ENCODE data around the gene ZDHHC18.
"Not testable (repeated sequence)": the region's sequence is repeated elsewhere in the genome, so short reads cannot be mapped to it uniquely, and the experiment has no call there.

The ZDHHC18 gene

GRCh38 chr1:26832249-26832960 lies 5.9 kb downstream of the ZDHHC18 start:
- no peak for DNase-seq (ENCODE audit: low spot score)

- no peak for DNase-seq (ENCODE audit: low spot score)
These were observed 7.2 kb downstream of the ZDHHC18 start for GRCh38 chr1:26833432-26834405.

GRCh38 chr1:26837665-26838064 lies 11.2 kb downstream of the ZDHHC18 start:
- not testable (repeated sequence) for DNase-seq (ENCODE audit: low spot score)

GRCh38 chr1:26838474-26839338 lies 12.2 kb downstream of the ZDHHC18 start:
- DNase-seq (ENCODE audit: low spot score), result no peak

GRCh38 chr1:26839339-26839722 lies 12.8 kb downstream of the ZDHHC18 start:
- no peak for DNase-seq (ENCODE audit: low spot score)

GRCh38 chr1:26839779-26840178 lies 13.3 kb downstream of the ZDHHC18 start:
- no peak for DNase-seq (ENCODE audit: low spot score)

- DNase-seq (ENCODE audit: low spot score), result no peak
These were observed 18.1 kb downstream of the ZDHHC18 start for GRCh38 chr1:26844424-26845196.

- DNase-seq (ENCODE audit: low spot score), result not testable (repeated sequence)
These were observed 21.3 kb downstream of the ZDHHC18 start for GRCh38 chr1:26847826-26848225.

GRCh38 chr1:26848499-26848898 lies 22.0 kb downstream of the ZDHHC18 start:
- DNase-seq (ENCODE audit: low spot score), result no peak

- peak; percentile 98 for DNase-seq (ENCODE audit: low spot score)
These were observed 22.7 kb downstream of the ZDHHC18 start for GRCh38 chr1:26848941-26849774.

GRCh38 chr1:26851106-26851684 lies 24.7 kb downstream of the ZDHHC18 start:
- DNase-seq (ENCODE audit: low spot score), result no peak

GRCh38 chr1:26852701-26853100 lies 26.2 kb downstream of the ZDHHC18 start:
- no peak for DNase-seq (ENCODE audit: low spot score)

- peak; percentile 95 for DNase-seq (ENCODE audit: low spot score)
These were observed 26.7 kb downstream of the ZDHHC18 start for GRCh38 chr1:26853156-26853555.

- no peak for DNase-seq (ENCODE audit: low spot score)
These were observed 27.1 kb downstream of the ZDHHC18 start for GRCh38 chr1:26853600-26853999.

GRCh38 chr1:26854906-26855305 lies 28.4 kb downstream of the ZDHHC18 start:
- no peak for DNase-seq (ENCODE audit: low spot score)

GRCh38 chr1:26855636-26856035 lies 29.1 kb downstream of the ZDHHC18 start:
- DNase-seq (ENCODE audit: low spot score), result no peak

- DNase-seq (ENCODE audit: low spot score), result no peak
These were observed 29.7 kb downstream of the ZDHHC18 start for GRCh38 chr1:26856181-26856580.

GRCh38 chr1:26856604-26857469 lies 30.3 kb downstream of the ZDHHC18 start:
- no peak for DNase-seq (ENCODE audit: low spot score)

- no peak for DNase-seq (ENCODE audit: low spot score)
These were observed 31.1 kb downstream of the ZDHHC18 start for GRCh38 chr1:26857473-26858060.

Measured in kidney tubule cell (primary cell).